Measurements from ENCODE around the gene CLEC16A.

Gene CLEC16A

GRCh38 chr16:11190588-11191560 is 246.5 kb downstream of the CLEC16A start:
- TF ChIP-seq CTCF (conservative IDR thresholded peaks at IDR 0.05) = no peak
- H3K27ac ChIP-seq = no peak overlapping the region

GRCh38 chr16:11191665-11192064 is 247.3 kb downstream of the CLEC16A start:
- no peak for TF ChIP-seq CTCF (conservative IDR thresholded peaks at IDR 0.05)
- no peak overlapping the region for H3K27ac ChIP-seq

- TF ChIP-seq CTCF (conservative IDR thresholded peaks at IDR 0.05) = no peak
- no peak overlapping the region for H3K27ac ChIP-seq
Observed at GRCh38 chr16:11193494-11193893, 249.1 kb downstream of the CLEC16A start.

- no peak for TF ChIP-seq CTCF (conservative IDR thresholded peaks at IDR 0.05)
- H3K27ac ChIP-seq = no peak overlapping the region
Observed at GRCh38 chr16:11194913-11195312, 250.5 kb downstream of the CLEC16A start.

- H3K27ac ChIP-seq = no peak overlapping the region
- TF ChIP-seq CTCF (conservative IDR thresholded peaks at IDR 0.05) = no peak
Observed at GRCh38 chr16:11196286-11196828, 252.0 kb downstream of the CLEC16A start.

GRCh38 chr16:11198375-11198774 is 254.0 kb downstream of the CLEC16A start:
- TF ChIP-seq CTCF (conservative IDR thresholded peaks at IDR 0.05) = no peak
- H3K27ac ChIP-seq = no peak overlapping the region

GRCh38 chr16:11198828-11199227 is 254.5 kb downstream of the CLEC16A start:
- no peak for TF ChIP-seq CTCF (conservative IDR thresholded peaks at IDR 0.05)
- no peak overlapping the region for H3K27ac ChIP-seq
